Activated CD8-positive, alpha-beta T cell treated with anti-CD3 and anti-CD28 coated beads for 36 hours (primary cell): Measurements from ENCODE around the gene MYLK. TPM values are rescaled to one million over a fixed set of nuclear protein-coding genes. Genes with fewer than 3 reads are reported as not detected.
"Not testable (repeated sequence)": the region's sequence is repeated elsewhere in the genome, so short reads cannot be mapped to it uniquely, and the experiment has no call there.

Source experiments
- ATAC-seq: fragments of 200-7000 bp; cut with Tn5 transposase; one replicate; pipeline ENCODE4 v1.10.0; 2021; ENCODE audit warnings: mild to moderate bottlenecking, moderate library complexity
- CTCF ChIA-PET: fragments of 350-600 bp; sonication (Branson Sonifier 250); formaldehyde crosslinking; loops from one replicate; lab custom pipeline; 2021; ENCODE audit warnings: antibody characterized with exemption; lab: Charles Lee
- POLR2A ChIA-PET: fragments of 350-600 bp; sonication (Branson Sonifier 250); formaldehyde crosslinking; loops from one replicate; lab custom pipeline; 2021; ENCODE audit warnings: antibody characterized with exemption; lab: Charles Lee
- DNase-seq: peaks from one replicate; pipeline ENCODE4 v3.0.0-alpha.2; 2020
- H3K27ac Mint-ChIP-seq: one replicate; pipeline ENCODE4 v1.8.0; 2021; ENCODE audit warnings: mild to moderate bottlenecking, mixed read lengths
- H3K27me3 Mint-ChIP-seq: one replicate; pipeline ENCODE4 v1.8.0; 2021; ENCODE audit warnings: mixed read lengths
- H3K36me3 Mint-ChIP-seq: one replicate; pipeline ENCODE4 v1.8.0; 2021; ENCODE audit warnings: low read depth, mixed read lengths
- H3K4me1 Mint-ChIP-seq: one replicate; pipeline ENCODE4 v1.8.0; 2021; ENCODE audit warnings: low read depth, mixed read lengths
- H3K4me3 Mint-ChIP-seq: one replicate; pipeline ENCODE4 v1.8.0; 2021; ENCODE audit warnings: mild to moderate bottlenecking, moderate library complexity, mixed read lengths
- H3K9me3 Mint-ChIP-seq: one replicate; pipeline ENCODE4 v1.8.0; 2021; ENCODE audit warnings: mixed read lengths
- CTCF ChIP-seq: fragments of 200-600 bp; IDR thresholded peaks from one replicate; pipeline ENCODE4 v1.8.0; 2022; ENCODE audit warnings: antibody characterized with exemption, mild to moderate bottlenecking
- intact Hi-C: fragments of 100-400 bp; cut with micrococcal nuclease; formaldehyde crosslinking; loops from one replicate; pipeline ENCODE4 v1.10.0; 2022
- total RNA-seq, 2 experiments: library from RNA; stranded (reverse); gene quantifications; one replicate each; pipeline ENCODE4 v1.2.3, GENCODE V29; 2021

Gene MYLK
- total RNA-seq, 2 experiments from 2014 or later = 0.34 TPM; not detected in 1

- ChIA-PET POLR2A (no interaction called here), CTCF (interaction anchor here (0.7 to 1.4 kb wide), 4 partner anchors 16 to 64 kb away, joined by 3 to 6 read pairs (median 5); no protein-coding TSS in a partner anchor)
- Mint-ChIP-seq H3K36me3 (no peaks in the 10 kb centered on the region), H3K27me3 (no peaks in the 10 kb centered on the region), H3K4me1 (no peaks in the 10 kb centered on the region), H3K27ac (no peak overlapping the region), H3K4me3 (no peak overlapping the region), H3K9me3 (no peaks in the 10 kb centered on the region)
- no peak for TF ChIP-seq CTCF
- ATAC-seq (no peak), DNase-seq (no peak)
- intact Hi-C loops = no loop called here
Observed at GRCh38 chr3:123706871-123707270, 177.3 kb downstream of the MYLK start.

- Mint-ChIP-seq H3K36me3 (no peaks in the 10 kb centered on the region), H3K4me3 (no peak overlapping the region), H3K9me3 (no peaks in the 10 kb centered on the region), H3K27ac (no peak overlapping the region), H3K27me3 (no peaks in the 10 kb centered on the region), H3K4me1 (no peaks in the 10 kb centered on the region)
- intact Hi-C loops = no loop called here
- no peak for TF ChIP-seq CTCF
- DNase-seq (no peak), ATAC-seq (no peak)
- ChIA-PET POLR2A (no interaction called here), CTCF (interaction anchor here (1.4 kb wide), 1 partner anchor 63 kb away, joined by 6 read pairs; no protein-coding TSS in a partner anchor)
Observed at GRCh38 chr3:123705488-123706285, 178.4 kb downstream of the MYLK start.

GRCh38 chr3:123703663-123704062, 180.5 kb downstream of the MYLK start:
- CTCF ChIA-PET = interaction anchor here (1.1 to 1.8 kb wide), 2 partner anchors 20 to 47 kb away, joined by 3 to 8 read pairs; no protein-coding TSS in a partner anchor
- not testable (repeated sequence) for H3K27me3 Mint-ChIP-seq, ATAC-seq

GRCh38 chr3:123702720-123703119, 181.4 kb downstream of the MYLK start:
- Mint-ChIP-seq H3K9me3 (no peaks in the 10 kb centered on the region), H3K36me3 (no peaks in the 10 kb centered on the region), H3K27me3 (no peaks in the 10 kb centered on the region), H3K4me3 (no peak overlapping the region), H3K4me1 (no peaks in the 10 kb centered on the region), H3K27ac (no peak overlapping the region)
- ATAC-seq (no peak), DNase-seq (no peak)
- ChIA-PET POLR2A (no interaction called here), CTCF (interaction anchor here (1.1 to 2.2 kb wide), 4 partner anchors 21 to 61 kb away, joined by 3 to 10 read pairs (median 8); no protein-coding TSS in a partner anchor)
- intact Hi-C loops = no loop called here
- TF ChIP-seq CTCF = no peak

More at GRCh38 chr3:123703663-123704062, 180.5 kb downstream of the MYLK start:
- DNase-seq, H3K4me1 Mint-ChIP-seq, POLR2A ChIA-PET, H3K36me3 Mint-ChIP-seq, H3K27ac Mint-ChIP-seq, H3K4me3 Mint-ChIP-seq, H3K9me3 Mint-ChIP-seq, intact Hi-C loops: not testable (repeated sequence)

GRCh38 chr3:123702057-123702456, 182.1 kb downstream of the MYLK start:
- CTCF ChIA-PET = interaction anchor here (1.8 to 2.2 kb wide), 3 partner anchors 21 to 60 kb away, joined by 7 to 10 read pairs (median 8); no protein-coding TSS in a partner anchor
- POLR2A ChIA-PET, H3K4me1 Mint-ChIP-seq, intact Hi-C loops, H3K4me3 Mint-ChIP-seq, H3K27ac Mint-ChIP-seq, H3K27me3 Mint-ChIP-seq, H3K9me3 Mint-ChIP-seq, H3K36me3 Mint-ChIP-seq: not testable (repeated sequence)
- ATAC-seq (peak; percentile 58), DNase-seq (peak; percentile 34)
